Activated CD8-positive, alpha-beta T cell treated with anti-CD3 and anti-CD28 coated beads, Interleukin-2, amount 10 ng/mL, durations not matched to agents 7 days and 5 days (primary cell): ENCODE data around the gene CWH43. TPM values are rescaled to one million over a fixed set of nuclear protein-coding genes. Genes with fewer than 3 reads are reported as not detected.
"Not testable (repeated sequence)": the region's sequence is repeated elsewhere in the genome, so short reads cannot be mapped to it uniquely, and the experiment has no call there.

Source experiments
- ATAC-seq: fragments of 150-1000 bp; cut with Tn5 transposase; one replicate; pipeline ENCODE4 v1.10.0; 2021; ENCODE audit warnings: moderate library complexity
- CTCF ChIA-PET: fragments of 350-600 bp; sonication (Branson Sonifier 250); formaldehyde crosslinking; loops from one replicate; lab custom pipeline; 2021; ENCODE audit warnings: antibody characterized with exemption; lab: Charles Lee
- POLR2A ChIA-PET: fragments of 350-600 bp; sonication (Branson Sonifier 250); formaldehyde crosslinking; loops from one replicate; lab custom pipeline; 2021; ENCODE audit warnings: antibody characterized with exemption; lab: Charles Lee
- DNase-seq: peaks from one replicate; pipeline ENCODE4 v3.0.0-alpha.2; 2020
- H3K27ac Mint-ChIP-seq: one replicate; pipeline ENCODE4 v1.8.0; 2021; ENCODE audit warnings: mild to moderate bottlenecking, mixed read lengths
- H3K27me3 Mint-ChIP-seq: one replicate; pipeline ENCODE4 v1.8.0; 2021; ENCODE audit warnings: low read depth, mixed read lengths
- H3K36me3 Mint-ChIP-seq: one replicate; pipeline ENCODE4 v1.8.0; 2021; ENCODE audit warnings: low read depth, mixed read lengths
- H3K4me1 Mint-ChIP-seq: one replicate; pipeline ENCODE4 v1.8.0; 2021; ENCODE audit warnings: low read depth, mixed read lengths
- H3K4me3 Mint-ChIP-seq: one replicate; pipeline ENCODE4 v1.8.0; 2021; ENCODE audit warnings: mild to moderate bottlenecking, mixed read lengths
- H3K9me3 Mint-ChIP-seq: one replicate; pipeline ENCODE4 v1.8.0; 2022; ENCODE audit warnings: mixed read lengths; ENCODE audit not compliant: insufficient read depth
- total RNA-seq, 2 experiments: library from RNA; stranded (reverse); gene quantifications; one replicate each; pipeline ENCODE4 v1.2.3, GENCODE V29; 2021

CWH43 gene
- total RNA-seq, 2 experiments from 2014 or later = not detected

DNA sequence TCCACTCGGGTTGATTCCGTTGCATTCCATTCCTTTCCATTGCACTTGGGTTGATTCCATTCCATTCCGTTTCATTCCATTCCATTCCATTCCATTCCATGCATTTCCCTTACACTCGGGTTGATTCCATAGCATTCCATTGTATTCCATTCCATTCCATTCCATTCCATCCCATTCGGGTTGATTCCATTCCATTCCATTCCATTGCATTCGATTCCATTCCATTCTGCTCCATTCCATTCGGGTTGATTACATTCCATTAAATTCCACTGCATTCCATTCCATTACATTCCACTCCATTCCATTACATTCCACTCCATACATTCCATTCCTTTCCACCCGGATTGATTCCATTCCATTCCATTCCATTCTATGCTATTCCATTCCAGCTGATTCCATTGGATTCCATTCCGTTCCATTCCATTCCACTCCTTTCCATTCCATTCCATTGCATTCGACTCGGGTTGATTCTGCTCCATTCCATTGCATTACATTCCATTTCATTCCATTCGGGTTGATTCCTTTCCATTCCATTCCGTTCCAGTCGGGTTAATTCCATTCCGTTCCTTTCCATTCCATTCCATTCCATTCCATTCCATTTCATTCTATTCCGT is 113.9 kb downstream of the CWH43 start:
- H3K27ac Mint-ChIP-seq, POLR2A ChIA-PET, H3K9me3 Mint-ChIP-seq, H3K27me3 Mint-ChIP-seq, H3K4me3 Mint-ChIP-seq, ATAC-seq, DNase-seq, H3K4me1 Mint-ChIP-seq, CTCF ChIA-PET: not testable (repeated sequence)
- peaks cover 63% of the 10 kb centered on the region for H3K36me3 Mint-ChIP-seq

GRCh38 chr4:49102344-49102898 is 116.3 kb downstream of the CWH43 start:
- H3K4me3 Mint-ChIP-seq, H3K27ac Mint-ChIP-seq, H3K4me1 Mint-ChIP-seq, H3K27me3 Mint-ChIP-seq, CTCF ChIA-PET, POLR2A ChIA-PET, H3K9me3 Mint-ChIP-seq, DNase-seq: not testable (repeated sequence)
- peak; percentile 22 for ATAC-seq
- peaks cover 67% of the 10 kb centered on the region for H3K36me3 Mint-ChIP-seq

DNA sequence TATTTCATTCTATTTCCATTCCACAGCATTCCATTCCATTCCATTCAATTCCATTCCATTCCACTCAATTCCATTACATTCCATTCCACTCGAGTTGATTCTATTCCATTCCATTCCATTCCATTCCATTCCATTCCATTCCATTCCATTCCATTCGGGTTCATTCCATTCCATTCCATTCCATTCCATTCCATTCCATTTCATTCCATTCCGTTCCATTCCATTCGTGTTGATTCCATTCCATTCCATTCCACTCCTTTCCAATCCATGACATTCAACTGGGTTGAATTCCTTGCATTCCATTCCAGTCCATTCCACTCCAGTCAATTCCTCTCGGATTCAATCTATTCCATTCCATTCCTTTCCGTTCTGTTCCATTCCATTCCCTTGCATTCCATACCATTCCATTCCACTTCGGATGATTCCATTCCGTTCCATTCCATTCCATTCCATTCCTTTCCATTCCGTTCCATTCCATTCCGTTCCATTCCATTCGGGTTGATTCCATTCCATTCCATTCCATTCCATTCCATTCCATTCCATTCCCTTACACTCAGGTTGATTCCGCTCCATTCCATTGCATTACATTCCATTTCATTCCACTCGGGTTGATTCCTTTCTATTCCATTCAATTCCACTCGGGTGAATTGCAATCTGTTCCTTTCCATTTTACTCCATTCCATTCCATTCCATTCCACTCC is 117.5 kb downstream of the CWH43 start:
- CTCF ChIA-PET, H3K27me3 Mint-ChIP-seq, H3K4me1 Mint-ChIP-seq, POLR2A ChIA-PET, H3K4me3 Mint-ChIP-seq, DNase-seq, ATAC-seq: not testable (repeated sequence)
- H3K9me3 Mint-ChIP-seq = peaks cover 12% of the 10 kb centered on the region
- H3K36me3 Mint-ChIP-seq = peaks cover 67% of the 10 kb centered on the region
- H3K27ac Mint-ChIP-seq = peak overlapping the region; percentile 2

GRCh38 chr4:49104231-49104930 is 118.3 kb downstream of the CWH43 start:
- H3K27ac Mint-ChIP-seq, DNase-seq, H3K27me3 Mint-ChIP-seq, H3K4me1 Mint-ChIP-seq, CTCF ChIA-PET, POLR2A ChIA-PET, ATAC-seq, H3K4me3 Mint-ChIP-seq: not testable (repeated sequence)
- Mint-ChIP-seq H3K9me3 (peaks cover 12% of the 10 kb centered on the region), H3K36me3 (peaks cover 63% of the 10 kb centered on the region)

DNA sequence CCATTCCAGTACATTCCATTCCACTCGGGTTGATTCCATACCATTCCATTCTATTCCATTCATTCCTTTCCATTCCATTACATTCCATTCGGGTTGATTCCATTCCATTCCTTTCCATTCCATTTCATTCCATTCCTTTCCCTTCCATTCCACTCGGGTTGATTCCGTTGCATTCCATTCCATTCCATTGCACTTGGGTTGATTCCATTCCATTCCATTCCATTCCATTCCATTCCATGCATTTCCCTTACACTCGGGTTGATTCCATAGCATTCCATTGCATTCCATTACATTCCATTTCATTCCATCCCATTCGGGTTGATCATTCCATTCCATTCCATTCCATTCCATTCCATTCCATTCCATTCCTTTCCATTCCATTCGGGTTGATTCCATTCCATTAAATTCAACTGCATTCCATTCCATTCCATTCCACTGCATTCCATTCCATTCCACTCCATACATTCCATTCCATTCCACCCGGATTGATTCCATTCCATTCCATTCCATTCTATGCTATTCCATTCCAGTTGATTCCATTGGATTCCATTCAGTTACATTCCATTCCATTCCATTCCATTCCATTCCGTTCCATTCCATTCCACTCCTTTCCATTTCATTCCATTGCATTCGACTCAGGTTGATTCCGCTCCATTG is 119.3 kb downstream of the CWH43 start:
- H3K4me1 Mint-ChIP-seq, POLR2A ChIA-PET, DNase-seq, H3K27ac Mint-ChIP-seq, H3K27me3 Mint-ChIP-seq, H3K4me3 Mint-ChIP-seq, CTCF ChIA-PET, ATAC-seq: not testable (repeated sequence)
- Mint-ChIP-seq H3K9me3 (peaks cover 12% of the 10 kb centered on the region), H3K36me3 (peaks cover 63% of the 10 kb centered on the region)

DNA sequence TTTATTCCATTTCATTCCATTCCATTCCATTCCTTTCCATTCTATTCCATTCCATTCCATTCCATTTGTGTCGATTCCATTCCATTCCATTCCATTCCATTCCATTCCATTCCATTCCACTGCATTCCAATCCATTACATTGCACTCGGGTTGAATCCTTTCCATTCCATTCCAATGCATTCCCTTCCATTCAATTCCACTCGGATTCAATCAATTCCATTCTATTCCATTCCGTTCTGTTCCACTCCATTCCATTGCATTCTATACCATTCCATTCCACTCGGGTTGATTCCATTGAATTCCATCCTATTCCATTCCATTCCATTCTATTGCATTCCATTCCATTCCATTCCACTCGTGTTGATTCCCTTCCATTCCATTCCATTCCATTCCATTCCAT is 121.2 kb downstream of the CWH43 start:
- H3K27ac Mint-ChIP-seq, CTCF ChIA-PET, H3K4me1 Mint-ChIP-seq, ATAC-seq, POLR2A ChIA-PET, H3K4me3 Mint-ChIP-seq, H3K27me3 Mint-ChIP-seq: not testable (repeated sequence)
- peak; percentile 27 for DNase-seq
- Mint-ChIP-seq H3K9me3 (peaks cover 12% of the 10 kb centered on the region), H3K36me3 (peaks cover 65% of the 10 kb centered on the region)

GRCh38 chr4:49108183-49108978 is 122.3 kb downstream of the CWH43 start:
- Mint-ChIP-seq H3K36me3 (peaks cover 59% of the 10 kb centered on the region), H3K9me3 (peaks cover 12% of the 10 kb centered on the region)
- H3K4me1 Mint-ChIP-seq, DNase-seq, H3K27ac Mint-ChIP-seq, H3K4me3 Mint-ChIP-seq, CTCF ChIA-PET, POLR2A ChIA-PET, H3K27me3 Mint-ChIP-seq: not testable (repeated sequence)
- peak; percentile 50 for ATAC-seq

GRCh38 chr4:49109567-49110166 is 123.6 kb downstream of the CWH43 start:
- ATAC-seq = peak; percentile 52
- DNase-seq, H3K27me3 Mint-ChIP-seq, CTCF ChIA-PET, H3K27ac Mint-ChIP-seq, H3K4me3 Mint-ChIP-seq, H3K4me1 Mint-ChIP-seq, POLR2A ChIA-PET: not testable (repeated sequence)
- H3K9me3 Mint-ChIP-seq = peaks cover 12% of the 10 kb centered on the region
- peaks cover 53% of the 10 kb centered on the region for H3K36me3 Mint-ChIP-seq

DNA sequence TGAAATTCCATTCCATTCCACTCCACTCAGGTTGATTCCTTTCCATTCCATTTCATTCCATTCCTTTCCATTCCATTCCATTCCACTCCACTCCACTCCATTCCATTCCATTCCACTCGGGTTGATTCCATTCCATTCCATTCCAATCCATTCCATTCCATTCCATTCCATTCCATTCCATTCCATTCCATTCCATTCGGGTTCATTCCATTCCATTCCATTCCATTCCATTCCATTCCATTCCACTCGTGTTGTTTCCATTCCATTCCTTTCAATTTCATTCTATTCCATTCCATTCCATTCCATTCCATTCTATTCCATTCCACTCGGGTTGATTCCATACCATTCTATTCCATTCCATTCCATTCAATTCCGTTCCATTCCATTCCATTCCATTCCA is 124.5 kb downstream of the CWH43 start:
- CTCF ChIA-PET, DNase-seq, H3K27ac Mint-ChIP-seq, H3K27me3 Mint-ChIP-seq, H3K4me1 Mint-ChIP-seq, POLR2A ChIA-PET, H3K4me3 Mint-ChIP-seq, H3K9me3 Mint-ChIP-seq: not testable (repeated sequence)
- H3K36me3 Mint-ChIP-seq = peaks cover 46% of the 10 kb centered on the region
- ATAC-seq = peak; percentile 62
